H1 (cell line): ENCODE results near the gene ST3GAL3.

ENCODE experiments used
- CHD1 ChIP-seq: IDR thresholded peaks from 2 replicates; pipeline ENCODE4 v1.6.1; 2012; ENCODE audit warnings: low read depth, low read length, improper control_type of control experiment
- CREB1 ChIP-seq: IDR thresholded peaks from 2 replicates; pipeline ENCODE4 v1.6.1; 2012; ENCODE audit warnings: inconsistent platforms
- CTCF ChIP-seq, 3 experiments: IDR thresholded peaks; 1 replicate in 2 of 3; 2 replicates in 1 of 3; pipeline versions ENCODE4 v1.5.1 to v1.6.1; 2011; ENCODE audit warnings: low read length in 3 of 3, mild to moderate bottlenecking in 3 of 3, inconsistent platforms in 2 of 3, low read depth in 1 of 3, moderate library complexity in 1 of 3; ENCODE audit not compliant: insufficient read depth in 1 of 3; ENCODE audit errors: control extremely low read depth in 1 of 3
- EP300 ChIP-seq, 2 experiments: IDR thresholded peaks; 1 replicate in 1 of 2; 2 replicates in 1 of 2; pipeline ENCODE4 v1.6.1; 2011 to 2012; ENCODE audit warnings: low read depth in 2 of 2, low read length in 2 of 2, mild to moderate bottlenecking in 2 of 2, borderline replicate concordance in 1 of 2, inconsistent platforms in 1 of 2, moderate library complexity in 1 of 2
- HDAC6 ChIP-seq: IDR thresholded peaks from one replicate; pipeline ENCODE4 v1.7.1; 2012; ENCODE audit warnings: low read depth, mild to moderate bottlenecking, inconsistent platforms, low read length, moderate library complexity
- JUN ChIP-seq: IDR thresholded peaks from 2 replicates; pipeline ENCODE4 v1.6.1; 2011; ENCODE audit warnings: low read depth, mild to moderate bottlenecking, improper control_type of control experiment, low read length
- JUND ChIP-seq: IDR thresholded peaks from 2 replicates; pipeline ENCODE4 v1.6.1; 2011; ENCODE audit warnings: mild to moderate bottlenecking, improper control_type of control experiment, low read length
- KDM1A ChIP-seq: fragments of 200-600, 300-600 bp; sonication (generic); IDR thresholded peaks from 2 replicates; pipeline ENCODE4 v1.7.1; 2016; ENCODE audit warnings: mild to moderate bottlenecking, low read length, borderline replicate concordance
- POLR2A ChIP-seq, 2 experiments: IDR thresholded peaks; 1 replicate in 1 of 2; 2 replicates in 1 of 2; pipeline ENCODE4 v1.6.1; 2011; ENCODE audit warnings: low read depth in 2 of 2, low read length in 2 of 2, mild to moderate bottlenecking in 2 of 2; ENCODE audit errors: control extremely low read depth in 1 of 2
- SRF ChIP-seq: IDR thresholded peaks from 2 replicates; pipeline ENCODE4 v1.6.1; 2011; ENCODE audit warnings: mild to moderate bottlenecking, low read depth, low read length, moderate library complexity

DNA sequence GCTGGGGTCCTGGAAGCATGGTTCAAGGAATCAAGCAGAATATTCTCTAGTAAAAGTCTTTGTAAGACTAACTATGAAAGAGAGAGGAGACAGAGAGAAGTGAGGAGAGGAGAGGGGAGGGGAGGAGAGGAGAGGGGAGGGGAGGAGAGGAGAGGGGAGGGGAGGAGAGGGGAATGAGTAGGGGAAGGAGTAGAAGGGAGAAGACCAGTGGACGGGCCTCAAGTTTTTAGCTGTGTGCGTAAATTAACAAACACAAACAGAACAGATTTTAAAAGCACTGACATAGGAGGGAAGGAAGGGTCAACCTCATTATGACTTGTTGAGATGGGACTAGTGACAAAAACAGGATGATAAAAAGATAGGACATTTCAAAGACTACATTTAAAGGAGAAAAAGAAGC is 62.8 kb downstream of the ST3GAL3 start:
- no peak for TF ChIP-seq CTCF (IDR thresholded peaks at IDR 0.05; ENCODE audit: control extremely low read depth in 1 of 3, insufficient read depth in 1 of 3, low read depth in 1 of 3, low read length in 3 of 3)
- no peak for TF ChIP-seq JUN
- TF ChIP-seq KDM1A = no peak
- TF ChIP-seq SRF = no peak
- no peak for TF ChIP-seq CREB1
- TF ChIP-seq HDAC6 = no peak
- no peak for TF ChIP-seq POLR2A (IDR thresholded peaks at IDR 0.05; ENCODE audit: control extremely low read depth in 1 of 2, low read depth in 2 of 2, low read length in 2 of 2)
- TF ChIP-seq EP300 (IDR thresholded peaks at IDR 0.05; ENCODE audit: borderline replicate concordance in 1 of 2, low read depth in 2 of 2, low read length in 2 of 2) = no peak
- no peak for TF ChIP-seq JUND
- no peak for TF ChIP-seq CHD1
